ENCODE measurements around the gene EVC. TPM values are rescaled to one million over a fixed set of nuclear protein-coding genes. Genes with fewer than 3 reads are reported as not detected.
A peak's percentile ranks its signal among the peaks of the same experiment; 100 is the strongest.

The EVC gene
- total and polyA plus RNA-seq, 2 of the 4 experiments (the other 2 are of a cell fraction): 16.8 to 18.9 TPM

GRCh38 chr4:5757954-5758353 lies 47.0 kb downstream of the EVC start:
- TF ChIP-seq MXI1 (IDR thresholded peaks at IDR 0.05; ENCODE audit: borderline replicate concordance, low read depth, low read length): no peak
- TF ChIP-seq CEBPB (IDR thresholded peaks at IDR 0.05; ENCODE audit: low read depth, low read length): no peak
- TF ChIP-seq, protein P1, sequence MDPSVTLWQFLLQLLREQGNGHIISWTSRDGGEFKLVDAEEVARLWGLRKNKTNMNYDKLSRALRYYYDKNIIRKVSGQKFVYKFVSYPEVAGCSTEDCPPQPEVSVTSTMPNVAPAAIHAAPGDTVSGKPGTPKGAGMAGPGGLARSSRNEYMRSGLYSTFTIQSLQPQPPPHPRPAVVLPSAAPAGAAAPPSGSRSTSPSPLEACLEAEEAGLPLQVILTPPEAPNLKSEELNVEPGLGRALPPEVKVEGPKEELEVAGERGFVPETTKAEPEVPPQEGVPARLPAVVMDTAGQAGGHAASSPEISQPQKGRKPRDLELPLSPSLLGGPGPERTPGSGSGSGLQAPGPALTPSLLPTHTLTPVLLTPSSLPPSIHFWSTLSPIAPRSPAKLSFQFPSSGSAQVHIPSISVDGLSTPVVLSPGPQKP (IDR thresholded peaks at IDR 0.05; ENCODE audit: borderline replicate concordance, low read depth, low read length): no peak
- no peak for TF ChIP-seq FOS (IDR thresholded peaks at IDR 0.05; ENCODE audit: low read depth, low read length)
- TF ChIP-seq POLR2A (IDR thresholded peaks at IDR 0.05; ENCODE audit: low read depth, low read length): no peak
- TF ChIP-seq, protein P2, sequence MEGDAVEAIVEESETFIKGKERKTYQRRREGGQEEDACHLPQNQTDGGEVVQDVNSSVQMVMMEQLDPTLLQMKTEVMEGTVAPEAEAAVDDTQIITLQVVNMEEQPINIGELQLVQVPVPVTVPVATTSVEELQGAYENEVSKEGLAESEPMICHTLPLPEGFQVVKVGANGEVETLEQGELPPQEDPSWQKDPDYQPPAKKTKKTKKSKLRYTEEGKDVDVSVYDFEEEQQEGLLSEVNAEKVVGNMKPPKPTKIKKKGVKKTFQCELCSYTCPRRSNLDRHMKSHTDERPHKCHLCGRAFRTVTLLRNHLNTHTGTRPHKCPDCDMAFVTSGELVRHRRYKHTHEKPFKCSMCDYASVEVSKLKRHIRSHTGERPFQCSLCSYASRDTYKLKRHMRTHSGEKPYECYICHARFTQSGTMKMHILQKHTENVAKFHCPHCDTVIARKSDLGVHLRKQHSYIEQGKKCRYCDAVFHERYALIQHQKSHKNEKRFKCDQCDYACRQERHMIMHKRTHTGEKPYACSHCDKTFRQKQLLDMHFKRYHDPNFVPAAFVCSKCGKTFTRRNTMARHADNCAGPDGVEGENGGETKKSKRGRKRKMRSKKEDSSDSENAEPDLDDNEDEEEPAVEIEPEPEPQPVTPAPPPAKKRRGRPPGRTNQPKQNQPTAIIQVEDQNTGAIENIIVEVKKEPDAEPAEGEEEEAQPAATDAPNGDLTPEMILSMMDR (conservative IDR thresholded peaks at IDR 0.05; ENCODE audit: low read depth, low read length): no peak
- no peak for TF ChIP-seq RAD21 (IDR thresholded peaks at IDR 0.05; ENCODE audit: low read length)
- no peak for TF ChIP-seq RCOR1 (IDR thresholded peaks at IDR 0.05; ENCODE audit: insufficient replicate concordance, low read length)
- no peak for TF ChIP-seq BHLHE40 (IDR thresholded peaks at IDR 0.05; ENCODE audit: low read depth, low read length)
- no peak for TF ChIP-seq MAZ (IDR thresholded peaks at IDR 0.05; ENCODE audit: borderline replicate concordance, low read depth, low read length)
- no peak for TF ChIP-seq MAFK (IDR thresholded peaks at IDR 0.05; ENCODE audit: low read depth, low read length)
- no peak for TF ChIP-seq RFX5 (IDR thresholded peaks at IDR 0.05; ENCODE audit: low read depth, low read length)
- no peak for TF ChIP-seq NFE2L2 (IDR thresholded peaks at IDR 0.05; ENCODE audit: low read depth, low read length)
- Histone ChIP-seq H3K18ac (ENCODE audit: low read depth, low read length) (peak overlapping the region; percentile 53; the same call in 1 of the 2 replicates), H4K8ac (ENCODE audit: low read depth in 2 of 2, low read length in 2 of 2) (peak overlapping the region in 1 of 2 experiments; percentile 76; a peak in 2 of 4 replicates), H2AK9ac (replicated peaks; ENCODE audit: low read depth, low read length, poor library complexity) (peak overlapping the region; percentile 17), H3K4me3 (ENCODE audit: insufficient read depth, low read depth, low read length) (no peak overlapping the region), H3K56ac (ENCODE audit: extremely low read depth, insufficient read depth, low read length) (no peak overlapping the region), H3K23ac (ENCODE audit: low read depth, low read length) (no peak overlapping the region), H3K9ac (ENCODE audit: low read depth, low read length) (peak overlapping the region; percentile 5; the same call in 1 of the 2 replicates), H3K27ac (ENCODE audit: insufficient read depth, low read length) (peak overlapping the region; percentile 50; the same call in 1 of the 2 replicates), H3K36me3 (ENCODE audit: control insufficient read depth, insufficient read depth, low read length) (peaks cover 59% of the 10 kb centered on the region), H3K4ac (ENCODE audit: low read depth, low read length) (peak overlapping the region; percentile 89), H2AFZ (replicated peaks; ENCODE audit: low read length, poor library complexity) (no peak overlapping the region), H3K9me1 (ENCODE audit: insufficient read depth, low read length) (peaks cover 30% of the 10 kb centered on the region), H4K5ac (ENCODE audit: low read depth, low read length) (no peak overlapping the region; the same call in 1 of the 2 replicates), H2AK5ac (ENCODE audit: low read depth, low read length) (peak overlapping the region; percentile 95; the same call in 1 of the 2 replicates), H3K27me3 (ENCODE audit: control insufficient read depth, insufficient read depth, low read length) (no peaks in the 10 kb centered on the region), H2BK20ac (ENCODE audit: low read depth, low read length) (peak overlapping the region; percentile 74), H3K79me1 (ENCODE audit: low read depth in 1 of 2, low read length in 2 of 2) (peaks cover 31 to 70% of the 10 kb centered on the region in 2 experiments), H3K4me2 (ENCODE audit: low read depth, low read length) (no peak overlapping the region), H3K9me3 (ENCODE audit: control insufficient read depth, insufficient read depth, low read length) (no peaks in the 10 kb centered on the region), H3K4me1 (ENCODE audit: control insufficient read depth, insufficient read depth, low read length) (peaks cover 23% of the 10 kb centered on the region), H4K91ac (ENCODE audit: insufficient read depth, low read depth, low read length) (peak overlapping the region; percentile 79), H3K14ac (replicated peaks; ENCODE audit: low read depth, low read length) (no peak overlapping the region), H2BK15ac (ENCODE audit: low read depth, low read length) (peak overlapping the region; percentile 80; the same call in 1 of the 3 replicates), H2BK5ac (ENCODE audit: low read depth, low read length, poor library complexity, severe bottlenecking) (peak overlapping the region; percentile 91), H2BK120ac (ENCODE audit: low read depth, low read length) (peak overlapping the region; percentile 65), H4K20me1 (ENCODE audit: insufficient read depth, low read length) (peaks cover 8% of the 10 kb centered on the region)
- ChIA-PET CTCF (no interaction called here), POLR2A (ENCODE audit: unreplicated experiment) (no interaction called here)
- WGBS, 2 experiments (ENCODE audit: extremely low coverage in 2 of 2, insufficient read length in 1 of 2): 98% methylated on average over 7 of the region's 10 CpGs; no CpG with 5 or more reads in 1 of the 2 experiments
- ATAC-seq (ENCODE audit: low read depth) (no peak), DNase-seq (no peak)
- intact Hi-C loops (cut with micrococcal nuclease): loop anchor here (2.0 kb wide), 1 partner anchor 47 kb away; the partner anchor contains the start of gene EVC
- dilution Hi-C loops (cut with HindIII; ENCODE audit: low sequenced_read_pairs, unreplicated experiment): no loop called here
- no TSS peak for BruUV-seq (replicated peaks)
- in situ Hi-C loops (cut with MboI; ENCODE audit: low sequenced_read_pairs): no loop called here

Measured in IMR-90 (cell line).